Left kidney (tissue), 8 donors: Measurements from ENCODE around the gene TSPAN32. TPM values are rescaled to one million over a fixed set of nuclear protein-coding genes. Genes with fewer than 3 reads are reported as not detected.

Experiments used
- DNase-seq: peaks from one replicate; pipeline ENCODE4 v3.0.0-alpha.2; 2013
- long read RNA-seq, 8 donors: transcript quantifications; one replicate each; lab custom pipeline, GENCODE V29; 2026
- polyA plus RNA-seq: library from polyadenylated mRNA; unstranded; fragments of 120-200 nt; gene quantifications from one replicate; pipeline ENCODE4 v1.2.1, GENCODE V29; 2013; ENCODE audit not compliant: insufficient read length

The TSPAN32 gene
- polyA plus RNA-seq = 1.9 TPM
- long read RNA-seq, donor 1, partial matches to known transcripts = 0 of 1 reads
- long read RNA-seq, donor 1, other reads (novel, unspliced or antisense) = 0 of 1 reads
- long read RNA-seq, donor 2 = 0 reads
- long read RNA-seq, donor 3, partial matches to known transcripts = 0 of 1 reads
- long read RNA-seq, donor 3, other reads (novel, unspliced or antisense) = 0 of 1 reads
- long read RNA-seq, donor 4 = 0 reads
- long read RNA-seq, donor 5, partial matches to known transcripts = 0 of 1 reads
- long read RNA-seq, donor 5, other reads (novel, unspliced or antisense) = 0 of 1 reads
- long read RNA-seq, donor 6 = 0 reads
- long read RNA-seq, donor 7, partial matches to known transcripts = 0 of 2 reads
- long read RNA-seq, donor 7, other reads (novel, unspliced or antisense) = 0 of 2 reads
- long read RNA-seq, donor 8 = 0 reads

GRCh38 chr11:2301631-2302305 lies at the start of gene TSPAN32, which contains the start of gene C11orf21:
Gene TSPAN32, plus strand, starts transcription at chr11:2302013. Its CDS starts 137 bp downstream, at chr11:2302150.
Gene C11orf21, minus strand, starts transcription at chr11:2301918. Its CDS starts 110 bp downstream, at chr11:2301808.
- no peak for DNase-seq

- no peak for DNase-seq
Measured at GRCh38 chr11:2252018-2252417, 49.8 kb upstream of the TSPAN32 start.

- DNase-seq = no peak
Measured at GRCh38 chr11:2256293-2256913, 45.4 kb upstream of the TSPAN32 start.

- DNase-seq = no peak
Measured at GRCh38 chr11:2256951-2257700, 44.7 kb upstream of the TSPAN32 start.

GRCh38 chr11:2258501-2259465 lies 43.0 kb upstream of the TSPAN32 start:
- DNase-seq = no peak

GRCh38 chr11:2259466-2259830 lies 42.4 kb upstream of the TSPAN32 start:
- DNase-seq = no peak

GRCh38 chr11:2259897-2260451 lies 41.8 kb upstream of the TSPAN32 start:
- DNase-seq = no peak

GRCh38 chr11:2260491-2261364 lies 41.1 kb upstream of the TSPAN32 start:
- no peak for DNase-seq

GRCh38 chr11:2261436-2262230 lies 40.2 kb upstream of the TSPAN32 start:
- no peak for DNase-seq

- DNase-seq = no peak
Measured at GRCh38 chr11:2262301-2263070, 39.3 kb upstream of the TSPAN32 start.

GRCh38 chr11:2263071-2263565 lies 38.7 kb upstream of the TSPAN32 start:
- DNase-seq = no peak

- DNase-seq = no peak
Measured at GRCh38 chr11:2263724-2264360, 38.0 kb upstream of the TSPAN32 start.

GRCh38 chr11:2264366-2265053 lies 37.3 kb upstream of the TSPAN32 start:
- DNase-seq = no peak

- no peak for DNase-seq
Measured at GRCh38 chr11:2265396-2265795, 36.4 kb upstream of the TSPAN32 start.

GRCh38 chr11:2265854-2266585 lies 35.8 kb upstream of the TSPAN32 start:
- no peak for DNase-seq
